T-cell (primary cell): ENCODE results near the gene NRG3. TPM values are rescaled to one million over a fixed set of nuclear protein-coding genes. Genes with fewer than 3 reads are reported as not detected.

Experiments
- ATAC-seq, 4 experiments: fragments of 200-7000 bp in 3 of 4; fragments of 150-1000 bp in 1 of 4; cut with Tn5 transposase; replicated peaks in 1 of 4; 1 replicate in 3 of 4; 2 replicates in 1 of 4; pipeline ENCODE4 v1.10.0; 2021; ENCODE audit warnings: moderate library complexity in 3 of 4, mild to moderate bottlenecking in 2 of 4, moderate number of reproducible peaks in 1 of 4
- CTCF ChIA-PET, 2 donors: fragments of 300-600 bp; sonication (Branson Sonifier 250); formaldehyde crosslinking; loops; one replicate each; lab custom pipeline; 2022; ENCODE audit warnings: antibody characterized with exemption in 2 of 2; lab: Charles Lee
- POLR2A ChIA-PET, 2 donors: fragments of 300-600 bp; sonication (Branson Sonifier 250); formaldehyde crosslinking; loops; one replicate each; lab custom pipeline; 2022; ENCODE audit warnings: antibody characterized with exemption in 2 of 2; lab: Charles Lee
- DNase-seq, 35 experiments: peaks; one replicate each; pipeline versions ENCODE4 v3.0.0 to v3.0.0-alpha.2; 2013 to 2023
- H3K27ac ChIP-seq: one replicate; pipeline ENCODE4 v1.5.1; 2013; ENCODE audit warnings: low read length
- H3K27me3 ChIP-seq, 2 experiments: replicated peaks in 1 of 2; 1 replicate in 1 of 2; 2 replicates in 1 of 2; pipeline versions ENCODE4 v1.6.1 to v1.7.0; 2013; ENCODE audit warnings: low read length in 1 of 2, mixed read lengths in 1 of 2; ENCODE audit not compliant: control insufficient read depth in 2 of 2, insufficient read depth in 2 of 2; ENCODE audit errors: extremely low read depth in 1 of 2
- H3K36me3 ChIP-seq, 2 donors: 1 replicate in 1 of 2; 2 replicates in 1 of 2; pipeline versions ENCODE4 v1.6.1 to v1.7.0; 2013; ENCODE audit warnings: low read length in 1 of 2; ENCODE audit not compliant: control insufficient read depth in 2 of 2, insufficient read depth in 1 of 2; ENCODE audit errors: extremely low read depth in 1 of 2
- H3K4me1 ChIP-seq, 2 experiments: 1 replicate in 1 of 2; 2 replicates in 1 of 2; pipeline versions ENCODE4 v1.6.1 to v1.7.0; 2013; ENCODE audit warnings: low read length in 2 of 2, mixed read lengths in 1 of 2; ENCODE audit not compliant: insufficient read depth in 2 of 2, control insufficient read depth in 1 of 2; ENCODE audit errors: extremely low read depth in 1 of 2
- H3K4me3 ChIP-seq, 2 donors: 1 replicate in 1 of 2; 2 replicates in 1 of 2; pipeline versions ENCODE4 v1.5.1 to v1.7.0; 2013; ENCODE audit warnings: mild to moderate bottlenecking in 2 of 2, low read length in 1 of 2, moderate library complexity in 1 of 2; ENCODE audit not compliant: control insufficient read depth in 1 of 2; ENCODE audit errors: extremely low read depth in 1 of 2
- H3K9me3 ChIP-seq: 2 replicates; pipeline ENCODE4 v1.7.0; 2013
- H3K27ac Mint-ChIP-seq, 2 donors: one replicate each; pipeline ENCODE4 v1.8.0; 2020 to 2021; ENCODE audit warnings: mild to moderate bottlenecking in 2 of 2, mixed read lengths in 2 of 2
- H3K27me3 Mint-ChIP-seq, 2 donors: one replicate each; pipeline ENCODE4 v1.8.0; 2021 to 2022; ENCODE audit warnings: mixed read lengths in 2 of 2
- H3K36me3 Mint-ChIP-seq: one replicate; pipeline ENCODE4 v1.8.0; 2021; ENCODE audit warnings: mixed read lengths
- H3K4me1 Mint-ChIP-seq, 3 donors: one replicate each; pipeline ENCODE4 v1.8.0; 2020 to 2022; ENCODE audit warnings: mixed read lengths in 3 of 3, mild to moderate bottlenecking in 1 of 3
- H3K4me3 Mint-ChIP-seq, 3 donors: one replicate each; pipeline ENCODE4 v1.8.0; 2020 to 2022; ENCODE audit warnings: mild to moderate bottlenecking in 3 of 3, mixed read lengths in 3 of 3, moderate library complexity in 3 of 3
- H3K9me3 Mint-ChIP-seq, 3 donors: one replicate each; pipeline ENCODE4 v1.8.0; 2020 to 2022; ENCODE audit warnings: mixed read lengths in 3 of 3
- WGBS: methylation state at CpG from one replicate; pipeline ENCODE4 v1.1.5; 2013; ENCODE audit warnings: missing lambda C conversion rate; ENCODE audit not compliant: insufficient coverage; 5-methylcytosine and 5-hydroxymethylcytosine counted together
- total RNA-seq, 35 experiments: library from RNA in 6 of 35; stranded (reverse) in 6 of 35; fragments of 120-200 nt in 1 of 35; gene quantifications; one replicate each; pipeline versions ENCODE4 v1.2.1 to v1.2.4 and lab custom pipeline; 2013 to 2026

NRG3 gene
- total RNA-seq, 5 donors from 2014 or later (not counting 1 experiment from before 2014, with no cell fraction given), result 0.12 TPM; not detected in 4

- ChIA-PET CTCF (no interaction called here), POLR2A (interaction anchor here in 1 of 2 donors (0.5 kb wide), 1 partner anchor 14 kb away, joined by 3 read pairs; no protein-coding TSS in a partner anchor)
- Histone ChIP-seq H3K9me3 (no peaks in the 10 kb centered on the region), H3K27me3 (no peaks in the 10 kb centered on the region), H3K4me3 (no peak overlapping the region), H3K27ac (no peak overlapping the region), H3K4me1 (no peaks in the 10 kb centered on the region), H3K36me3 (no peaks in the 10 kb centered on the region)
- H3K36me3 Mint-ChIP-seq, result no peaks in the 10 kb centered on the region
- H3K9me3 Mint-ChIP-seq, result peaks cover 4 to 11% (median 9%) of the 10 kb centered on the region in 3 donors
- no peaks in the 10 kb centered on the region for H3K4me1 Mint-ChIP-seq
- no peak overlapping the region for H3K27ac Mint-ChIP-seq
- ATAC-seq (no peak), DNase-seq (no peak)
- H3K27me3 Mint-ChIP-seq, result no peaks in the 10 kb centered on the region
- no peak overlapping the region for H3K4me3 Mint-ChIP-seq
- whole genome bisulfite sequencing, result no CpG with 5 or more reads among the region's 2 CpGs
These were observed 578.8 kb downstream of the NRG3 start for GRCh38 chr10:82453678-82454293.

DNA sequence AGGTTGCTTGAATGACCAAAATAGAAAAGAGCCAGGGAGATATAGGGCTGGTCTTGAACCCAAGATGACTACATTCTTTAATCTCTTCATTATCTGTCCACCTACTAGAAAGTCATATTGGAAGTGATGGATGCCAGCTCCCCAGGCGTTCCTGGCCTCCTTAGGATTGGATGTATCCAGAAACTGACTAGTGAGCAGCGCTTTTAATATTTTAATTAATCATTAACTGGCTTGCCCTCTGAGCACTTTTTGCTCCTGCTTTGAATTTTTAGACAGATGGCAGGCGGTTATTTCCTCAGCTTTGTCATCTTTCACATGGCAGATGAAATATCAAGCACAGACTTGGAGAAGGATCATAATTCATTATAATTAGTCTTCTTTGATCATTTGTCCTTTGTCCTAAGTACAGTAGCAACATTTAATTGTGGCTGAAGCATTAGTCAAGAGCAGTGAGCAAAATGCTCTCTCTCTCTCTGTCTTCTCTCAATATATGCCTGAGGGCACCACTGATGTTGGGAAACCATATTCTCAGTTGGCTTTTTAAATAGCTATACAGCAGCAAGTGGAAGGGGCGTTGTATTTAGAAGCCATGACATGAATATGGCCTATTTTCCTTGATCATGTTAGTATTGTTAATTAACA is 588.0 kb downstream of the NRG3 start:
- Mint-ChIP-seq H3K4me1 (no peaks in the 10 kb centered on the region), H3K27ac (no peak overlapping the region), H3K4me3 (no peak overlapping the region), H3K9me3 (peaks cover 0 to 34% (median 3%) of the 10 kb centered on the region in 3 donors), H3K36me3 (no peaks in the 10 kb centered on the region), H3K27me3 (no peaks in the 10 kb centered on the region)
- Histone ChIP-seq H3K9me3 (no peaks in the 10 kb centered on the region), H3K27ac (no peak overlapping the region), H3K36me3 (no peaks in the 10 kb centered on the region), H3K4me3 (no peak overlapping the region), H3K4me1 (no peaks in the 10 kb centered on the region), H3K27me3 (no peaks in the 10 kb centered on the region)
- ATAC-seq (no peak), DNase-seq (no peak)
- CTCF ChIA-PET, result interaction anchor here in 1 of 2 donors (0.5 kb wide), 1 partner anchor 377 kb away, joined by 3 read pairs; no protein-coding TSS in a partner anchor
- WGBS, result 80% methylated on average over 1 of the region's 4 CpGs
- POLR2A ChIA-PET, result no interaction called here

DNA sequence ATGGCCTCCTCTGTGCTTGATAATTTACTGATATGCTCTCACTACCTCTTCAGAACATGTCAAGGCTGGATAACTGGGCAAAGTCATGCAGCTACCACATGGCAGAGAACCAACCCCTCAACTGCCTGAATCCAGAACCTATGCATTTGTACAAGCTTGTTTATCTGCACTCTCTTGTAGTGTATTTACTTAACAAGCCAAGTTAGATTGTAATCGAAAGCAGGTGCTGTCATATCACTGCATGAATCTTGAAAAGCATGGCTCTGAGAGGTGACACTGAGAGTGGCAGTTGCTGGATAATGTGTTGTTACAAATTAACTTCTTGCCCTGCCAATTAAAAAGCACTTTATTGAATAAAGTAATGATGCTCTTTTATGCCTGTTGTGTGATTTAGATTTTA is 588.6 kb downstream of the NRG3 start:
- Histone ChIP-seq H3K9me3 (no peaks in the 10 kb centered on the region), H3K27me3 (no peaks in the 10 kb centered on the region), H3K4me3 (no peak overlapping the region), H3K36me3 (no peaks in the 10 kb centered on the region), H3K27ac (no peak overlapping the region), H3K4me1 (no peaks in the 10 kb centered on the region)
- H3K36me3 Mint-ChIP-seq, result no peaks in the 10 kb centered on the region
- no peaks in the 10 kb centered on the region for H3K27me3 Mint-ChIP-seq
- peaks cover 0 to 30% (median 3%) of the 10 kb centered on the region in 3 donors for H3K9me3 Mint-ChIP-seq
- no peak overlapping the region for H3K4me3 Mint-ChIP-seq
- WGBS, result no CpG with 5 or more reads among the region's 1 CpG
- H3K4me1 Mint-ChIP-seq, result no peaks in the 10 kb centered on the region
- H3K27ac Mint-ChIP-seq, result no peak overlapping the region
- ChIA-PET CTCF (no interaction called here), POLR2A (no interaction called here)
- DNase-seq, result no peak
- ATAC-seq, result no peak

DNA sequence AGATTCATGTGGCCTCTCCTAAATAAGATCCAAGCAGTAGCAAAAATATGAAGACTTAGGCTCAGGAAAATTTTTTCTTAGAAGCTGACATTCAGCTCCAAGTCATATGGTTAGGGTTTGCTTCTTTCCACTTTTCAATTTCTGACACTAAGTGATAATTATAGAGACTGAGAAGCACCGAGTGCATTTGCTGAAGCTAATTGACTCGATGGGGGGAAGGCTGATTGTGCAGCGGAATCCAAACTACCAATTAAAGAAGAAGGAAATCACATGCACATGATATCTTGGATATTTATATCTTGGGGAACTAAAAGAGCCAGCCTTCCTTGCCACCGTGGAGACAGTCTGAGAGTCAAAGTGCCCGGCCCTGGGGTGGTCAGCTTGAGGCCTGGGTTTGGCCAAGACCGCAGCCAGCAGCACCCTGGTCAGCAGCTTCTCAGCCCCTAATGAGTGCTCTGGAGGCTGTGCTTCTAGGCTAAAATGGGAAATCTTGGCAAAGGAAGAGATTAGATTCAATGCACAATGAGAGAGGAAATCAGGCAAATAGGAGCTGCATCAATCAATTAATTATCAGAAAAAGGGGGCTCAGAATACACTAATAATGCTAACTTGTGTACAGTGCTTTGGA is 589.3 kb downstream of the NRG3 start:
- Mint-ChIP-seq H3K9me3 (peaks cover 0 to 29% (median 3%) of the 10 kb centered on the region in 3 donors), H3K27me3 (no peaks in the 10 kb centered on the region)
- ATAC-seq, result no peak

DNA sequence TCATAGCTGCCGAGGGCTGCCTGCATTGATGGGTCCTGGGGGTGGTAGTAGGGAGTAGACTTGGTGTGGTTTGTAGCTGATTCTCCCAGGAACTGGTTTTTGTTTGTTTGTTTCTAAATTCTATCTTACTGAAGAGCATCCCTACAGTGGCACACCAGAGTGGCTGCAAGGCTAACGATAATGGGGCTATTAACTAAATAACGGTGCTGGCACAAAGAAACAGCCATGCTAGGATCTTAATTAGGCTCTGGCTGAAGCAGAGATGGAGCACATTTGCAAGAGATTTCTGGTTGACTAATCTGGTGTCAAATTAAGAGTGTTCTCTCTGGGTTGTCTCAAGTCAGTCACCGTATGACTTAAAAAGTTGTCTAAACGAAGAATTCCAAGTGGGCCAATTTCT is 590.0 kb downstream of the NRG3 start:
- Histone ChIP-seq H3K4me1 (no peaks in the 10 kb centered on the region), H3K9me3 (no peaks in the 10 kb centered on the region), H3K27me3 (no peaks in the 10 kb centered on the region), H3K36me3 (no peaks in the 10 kb centered on the region), H3K27ac (no peak overlapping the region), H3K4me3 (no peak overlapping the region)
- no peak for DNase-seq
- Mint-ChIP-seq H3K4me3 (no peak overlapping the region), H3K27me3 (no peaks in the 10 kb centered on the region), H3K4me1 (no peaks in the 10 kb centered on the region), H3K36me3 (no peaks in the 10 kb centered on the region), H3K9me3 (peaks cover 0 to 30% (median 5%) of the 10 kb centered on the region in 3 donors), H3K27ac (no peak overlapping the region)
- POLR2A ChIA-PET, result no interaction called here
- WGBS, result 71% methylated on average over 5 of the region's 5 CpGs
- CTCF ChIA-PET, result no interaction called here
- no peak for ATAC-seq

More for the DNA sequence above, 589.3 kb downstream of the NRG3 start:
- no peaks in the 10 kb centered on the region for H3K4me1 Mint-ChIP-seq
- no peaks in the 10 kb centered on the region for H3K36me3 Mint-ChIP-seq
- H3K27ac Mint-ChIP-seq, result no peak overlapping the region
- H3K9me3 ChIP-seq, result no peaks in the 10 kb centered on the region
- DNase-seq, result no peak
- H3K4me1 ChIP-seq, result no peaks in the 10 kb centered on the region
- CTCF ChIA-PET, result no interaction called here
- H3K27me3 ChIP-seq, result no peaks in the 10 kb centered on the region
- no peaks in the 10 kb centered on the region for H3K36me3 ChIP-seq
- H3K4me3 Mint-ChIP-seq, result no peak overlapping the region
- no peak overlapping the region for H3K27ac ChIP-seq
- H3K4me3 ChIP-seq, result no peak overlapping the region
- 61% methylated on average over 2 of the region's 6 CpGs for WGBS
- POLR2A ChIA-PET, result no interaction called here

DNA sequence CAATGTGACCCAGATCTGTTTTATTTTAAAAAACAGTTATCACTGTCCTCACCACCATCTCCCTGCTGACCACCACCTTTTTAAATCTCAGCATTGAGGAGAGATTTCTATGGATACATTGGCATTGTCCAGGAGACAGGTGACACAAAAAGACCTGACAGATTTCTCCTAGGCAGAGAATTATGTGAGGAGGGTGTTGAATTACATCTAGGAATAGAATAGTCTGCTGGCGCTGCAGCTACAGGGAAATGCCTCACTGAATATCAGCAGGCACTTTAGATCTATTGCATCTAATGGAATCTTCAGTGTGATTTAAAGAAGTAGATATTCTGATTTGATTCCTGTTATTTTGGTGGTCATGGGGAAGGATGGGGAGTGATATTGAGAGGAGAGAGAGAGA is 593.5 kb downstream of the NRG3 start:
- no peak for DNase-seq
- CTCF ChIA-PET, result no interaction called here
- H3K27ac Mint-ChIP-seq, result no peak overlapping the region
- no peaks in the 10 kb centered on the region for H3K36me3 Mint-ChIP-seq
- H3K4me3 Mint-ChIP-seq, result no peak overlapping the region
- H3K4me1 ChIP-seq, result no peaks in the 10 kb centered on the region
- 89% methylated on average over 1 of the region's 1 CpG for WGBS
- H3K4me1 Mint-ChIP-seq, result no peaks in the 10 kb centered on the region
- peaks cover 0 to 21% (median 2%) of the 10 kb centered on the region in 3 donors for H3K9me3 Mint-ChIP-seq
- H3K4me3 ChIP-seq, result no peak overlapping the region
- H3K27me3 ChIP-seq, result no peaks in the 10 kb centered on the region
- no peak for ATAC-seq
- POLR2A ChIA-PET, result no interaction called here
- H3K27ac ChIP-seq, result no peak overlapping the region
- no peaks in the 10 kb centered on the region for H3K27me3 Mint-ChIP-seq
- no peaks in the 10 kb centered on the region for H3K36me3 ChIP-seq
- H3K9me3 ChIP-seq, result no peaks in the 10 kb centered on the region
